ENCODE results near the gene IRF2BP1.

The IRF2BP1 gene, protein sequence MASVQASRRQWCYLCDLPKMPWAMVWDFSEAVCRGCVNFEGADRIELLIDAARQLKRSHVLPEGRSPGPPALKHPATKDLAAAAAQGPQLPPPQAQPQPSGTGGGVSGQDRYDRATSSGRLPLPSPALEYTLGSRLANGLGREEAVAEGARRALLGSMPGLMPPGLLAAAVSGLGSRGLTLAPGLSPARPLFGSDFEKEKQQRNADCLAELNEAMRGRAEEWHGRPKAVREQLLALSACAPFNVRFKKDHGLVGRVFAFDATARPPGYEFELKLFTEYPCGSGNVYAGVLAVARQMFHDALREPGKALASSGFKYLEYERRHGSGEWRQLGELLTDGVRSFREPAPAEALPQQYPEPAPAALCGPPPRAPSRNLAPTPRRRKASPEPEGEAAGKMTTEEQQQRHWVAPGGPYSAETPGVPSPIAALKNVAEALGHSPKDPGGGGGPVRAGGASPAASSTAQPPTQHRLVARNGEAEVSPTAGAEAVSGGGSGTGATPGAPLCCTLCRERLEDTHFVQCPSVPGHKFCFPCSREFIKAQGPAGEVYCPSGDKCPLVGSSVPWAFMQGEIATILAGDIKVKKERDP

DNA sequence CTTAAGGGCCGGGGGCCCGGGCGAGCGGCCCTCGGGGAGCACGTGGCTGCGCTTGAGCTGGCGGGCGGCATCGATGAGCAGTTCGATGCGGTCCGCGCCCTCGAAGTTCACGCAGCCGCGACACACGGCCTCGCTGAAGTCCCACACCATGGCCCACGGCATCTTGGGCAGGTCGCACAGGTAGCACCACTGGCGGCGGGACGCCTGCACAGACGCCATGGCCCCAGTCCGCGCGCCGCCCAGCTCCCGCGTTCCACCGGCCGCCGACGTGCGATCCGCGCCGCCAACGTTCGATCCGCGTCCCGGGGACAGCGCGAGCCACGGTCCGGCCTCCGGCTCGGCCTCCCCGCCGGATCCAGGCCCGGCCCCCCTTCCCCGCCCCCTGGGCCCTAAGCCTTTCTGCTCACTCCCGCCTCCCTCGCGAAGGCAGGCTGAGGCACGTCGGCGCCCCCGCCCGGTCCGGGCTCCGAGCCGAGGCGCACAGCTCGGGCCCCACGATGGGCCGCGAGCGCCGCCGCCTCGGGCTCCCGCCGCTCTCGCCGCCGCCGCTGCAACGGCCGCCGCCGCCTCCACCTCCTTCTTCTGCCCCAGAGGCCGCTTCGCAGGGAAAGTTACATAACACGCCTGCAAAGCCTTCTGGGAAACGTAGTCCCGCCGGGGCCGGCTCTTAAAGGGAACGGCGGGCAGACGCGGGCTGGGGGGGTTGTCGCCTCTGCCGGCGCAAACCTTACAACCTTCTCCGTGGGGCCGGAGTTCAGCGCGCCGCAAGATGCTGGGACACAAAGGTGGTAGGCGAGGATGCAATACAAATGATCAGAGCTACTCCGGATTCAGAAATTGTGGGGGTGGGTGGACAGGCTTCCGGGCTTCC is at the start of gene IRF2BP1:
Gene IRF2BP1 (minus strand): TSS at position 586 of the 871 bp plus-strand sequence. CDS start 367 bp downstream, at position 219.
- TF ChIP-seq, protein P1, sequence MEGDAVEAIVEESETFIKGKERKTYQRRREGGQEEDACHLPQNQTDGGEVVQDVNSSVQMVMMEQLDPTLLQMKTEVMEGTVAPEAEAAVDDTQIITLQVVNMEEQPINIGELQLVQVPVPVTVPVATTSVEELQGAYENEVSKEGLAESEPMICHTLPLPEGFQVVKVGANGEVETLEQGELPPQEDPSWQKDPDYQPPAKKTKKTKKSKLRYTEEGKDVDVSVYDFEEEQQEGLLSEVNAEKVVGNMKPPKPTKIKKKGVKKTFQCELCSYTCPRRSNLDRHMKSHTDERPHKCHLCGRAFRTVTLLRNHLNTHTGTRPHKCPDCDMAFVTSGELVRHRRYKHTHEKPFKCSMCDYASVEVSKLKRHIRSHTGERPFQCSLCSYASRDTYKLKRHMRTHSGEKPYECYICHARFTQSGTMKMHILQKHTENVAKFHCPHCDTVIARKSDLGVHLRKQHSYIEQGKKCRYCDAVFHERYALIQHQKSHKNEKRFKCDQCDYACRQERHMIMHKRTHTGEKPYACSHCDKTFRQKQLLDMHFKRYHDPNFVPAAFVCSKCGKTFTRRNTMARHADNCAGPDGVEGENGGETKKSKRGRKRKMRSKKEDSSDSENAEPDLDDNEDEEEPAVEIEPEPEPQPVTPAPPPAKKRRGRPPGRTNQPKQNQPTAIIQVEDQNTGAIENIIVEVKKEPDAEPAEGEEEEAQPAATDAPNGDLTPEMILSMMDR (IDR thresholded peaks at IDR 0.05): no peak

- TF ChIP-seq, protein P1 (IDR thresholded peaks at IDR 0.05): no peak
Measured at GRCh38 chr19:45935267-45935666, 49.3 kb upstream of the IRF2BP1 start.

DNA sequence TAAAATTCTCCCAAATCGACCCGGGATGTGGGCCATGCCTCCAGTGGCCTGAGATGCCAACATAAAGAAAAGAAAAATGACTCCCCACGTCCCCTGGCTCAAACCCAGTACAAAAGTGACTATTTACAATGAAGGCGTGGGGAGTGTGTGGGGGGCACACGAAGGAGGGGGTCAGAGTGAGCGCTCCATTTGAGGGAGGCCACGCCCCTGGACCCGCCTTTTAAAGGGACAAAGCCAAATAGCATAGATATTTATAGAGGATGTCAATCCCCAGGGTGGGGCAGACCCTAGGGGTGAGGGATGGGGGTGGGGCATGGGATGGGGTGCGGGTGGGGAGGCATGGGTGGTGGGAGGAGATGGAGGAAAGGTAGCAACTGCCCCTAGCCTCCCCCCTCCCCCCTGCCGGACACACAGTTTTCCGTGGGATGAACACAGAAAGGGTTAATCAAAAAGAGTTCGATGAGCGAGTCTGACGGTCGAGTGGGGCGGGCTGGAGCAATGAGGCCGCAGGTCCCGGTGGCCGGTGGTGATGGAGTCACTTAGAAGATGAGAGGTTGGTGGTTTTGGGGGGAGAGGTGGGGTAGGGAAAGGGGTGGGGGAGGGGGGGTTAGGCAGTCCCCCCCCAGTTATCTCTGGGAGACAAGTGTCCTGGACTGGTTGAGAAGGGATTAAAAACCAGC is 48.8 kb upstream of the IRF2BP1 start:
- TF ChIP-seq, protein P1 (IDR thresholded peaks at IDR 0.05): no peak

DNA sequence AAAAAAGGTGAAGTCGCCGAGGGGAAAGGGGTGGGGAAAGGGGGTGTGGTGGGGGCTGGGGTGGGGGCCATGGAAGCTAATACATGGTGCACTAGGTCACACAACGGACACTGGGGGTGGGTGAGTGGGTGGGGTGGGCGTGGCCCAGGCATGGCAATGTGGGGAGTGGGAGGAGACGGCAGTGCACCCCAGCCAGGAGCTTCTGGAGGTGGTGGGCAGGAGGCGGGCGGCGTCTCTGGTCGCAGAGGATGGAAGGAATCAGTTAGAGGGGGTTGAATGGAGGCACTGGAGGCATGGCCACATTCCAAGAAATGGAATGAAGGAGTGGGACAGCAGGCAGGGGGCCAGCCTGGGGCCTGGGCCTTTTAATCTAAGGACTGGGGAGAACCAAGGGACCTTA is 47.8 kb upstream of the IRF2BP1 start:
- TF ChIP-seq, protein P1 (IDR thresholded peaks at IDR 0.05): no peak

- TF ChIP-seq, protein P1 (IDR thresholded peaks at IDR 0.05): no peak
Measured at GRCh38 chr19:45931055-45931454, 45.1 kb upstream of the IRF2BP1 start.

GRCh38 chr19:45929247-45929646 is 43.3 kb upstream of the IRF2BP1 start:
- TF ChIP-seq, protein P1 (IDR thresholded peaks at IDR 0.05): no peak
